IMR-90 (cell line): ENCODE results near the gene ST6GALNAC3. TPM values are rescaled to one million over a fixed set of nuclear protein-coding genes. Genes with fewer than 3 reads are reported as not detected.

Source experiments
- ATAC-seq: fragments of 200-7000 bp; cut with Tn5 transposase; 2 replicates; pipeline ENCODE4 v1.9.1; 2020; ENCODE audit warnings: low read depth, mild to moderate bottlenecking, moderate library complexity
- BruUV-seq: library from RNA; stranded (reverse); fragments of 400-500 nt; replicated peaks from 2 replicates; lab custom pipeline; 2021; lab: Mats Ljungman, UMichigan
- CTCF ChIA-PET: fragments of 300-600 bp; formaldehyde crosslinking; extraction: SDS; loops from one replicate; lab custom pipeline; 2021; ENCODE audit warnings: antibody characterized with exemption; lab: Yijun Ruan, JAX
- POLR2A ChIA-PET: fragments of 300-600 bp; sonication (Branson Sonifier 250); formaldehyde crosslinking; loops from one replicate; lab custom pipeline; 2022; ENCODE audit warnings: antibody characterized with exemption; ENCODE audit not compliant: unreplicated experiment; lab: Charles Lee
- DNase-seq: peaks from one replicate; pipeline ENCODE4 v3.0.0; 2013
- H2AFZ ChIP-seq: replicated peaks from 2 replicates; pipeline ENCODE3; 2013; ENCODE audit warnings: low read length, mild to moderate bottlenecking; ENCODE audit not compliant: poor library complexity
- H2AK5ac ChIP-seq: 2 replicates; pipeline ENCODE4 v1.6.1; 2013; ENCODE audit warnings: low read depth, low read length, inconsistent platforms
- H2AK9ac ChIP-seq: replicated peaks from 2 replicates; pipeline ENCODE3; 2013; ENCODE audit warnings: mild to moderate bottlenecking, low read depth, low read length, moderate library complexity; ENCODE audit not compliant: poor library complexity
- H2BK120ac ChIP-seq: 2 replicates; pipeline ENCODE4 v1.6.1; 2013; ENCODE audit warnings: low read depth, low read length, inconsistent platforms
- H2BK15ac ChIP-seq: 3 replicates; pipeline ENCODE4 v1.6.1; 2013; ENCODE audit warnings: low read depth, low read length, inconsistent platforms
- H2BK20ac ChIP-seq: 2 replicates; pipeline ENCODE4 v1.6.1; 2013; ENCODE audit warnings: low read depth, mild to moderate bottlenecking, inconsistent platforms, low read length, moderate library complexity
- H2BK5ac ChIP-seq: 2 replicates; pipeline ENCODE4 v1.6.1; 2013; ENCODE audit warnings: mild to moderate bottlenecking, low read depth, low read length, inconsistent platforms; ENCODE audit not compliant: poor library complexity, severe bottlenecking
- H3K14ac ChIP-seq: replicated peaks from 2 replicates; pipeline ENCODE4 v1.6.1; 2013; ENCODE audit warnings: low read depth, low read length, inconsistent platforms
- H3K18ac ChIP-seq: 2 replicates; pipeline ENCODE4 v1.6.1; 2013; ENCODE audit warnings: low read depth, low read length, control low read depth
- H3K23ac ChIP-seq: 2 replicates; pipeline ENCODE4 v1.6.1; 2013; ENCODE audit warnings: low read depth, low read length, inconsistent platforms
- H3K27ac ChIP-seq: 2 replicates; pipeline ENCODE4 v1.5.1; 2013; ENCODE audit warnings: mild to moderate bottlenecking, control low read depth, low read length; ENCODE audit not compliant: insufficient read depth
- H3K27me3 ChIP-seq: 2 replicates; pipeline ENCODE4 v1.6.1; 2013; ENCODE audit warnings: low read length; ENCODE audit not compliant: control insufficient read depth, insufficient read depth
- H3K36me3 ChIP-seq: 2 replicates; pipeline ENCODE4 v1.6.1; 2013; ENCODE audit warnings: low read length, mixed read lengths; ENCODE audit not compliant: control insufficient read depth, insufficient read depth
- H3K4ac ChIP-seq: 2 replicates; pipeline ENCODE4 v1.6.1; 2013; ENCODE audit warnings: low read depth, low read length, inconsistent platforms
- H3K4me1 ChIP-seq: 2 replicates; pipeline ENCODE4 v1.6.1; 2013; ENCODE audit warnings: low read length, mixed read lengths; ENCODE audit not compliant: control insufficient read depth, insufficient read depth
- H3K4me2 ChIP-seq: 2 replicates; pipeline ENCODE4 v1.6.1; 2013; ENCODE audit warnings: low read depth, mild to moderate bottlenecking, control low read depth, low read length, moderate library complexity
- H3K4me3 ChIP-seq: 2 replicates; pipeline ENCODE4 v1.5.1; 2013; ENCODE audit warnings: low read depth, mild to moderate bottlenecking, control low read depth, low read length, moderate library complexity; ENCODE audit not compliant: insufficient read depth
- H3K56ac ChIP-seq: 2 replicates; pipeline ENCODE4 v1.6.1; 2013; ENCODE audit warnings: low read length, inconsistent platforms; ENCODE audit not compliant: insufficient read depth; ENCODE audit errors: extremely low read depth
- H3K79me1 ChIP-seq, 2 experiments: 2 replicates each; pipeline ENCODE4 v1.6.1; 2013; ENCODE audit warnings: low read length in 2 of 2, inconsistent platforms in 1 of 2, low read depth in 1 of 2
- H3K9ac ChIP-seq: 2 replicates; pipeline ENCODE4 v1.6.1; 2013; ENCODE audit warnings: low read depth, low read length, control low read depth
- H3K9me1 ChIP-seq: 2 replicates; pipeline ENCODE4 v1.6.1; 2013; ENCODE audit warnings: low read length, inconsistent platforms; ENCODE audit not compliant: insufficient read depth
- H3K9me3 ChIP-seq: 2 replicates; pipeline ENCODE4 v1.6.1; 2013; ENCODE audit warnings: low read length; ENCODE audit not compliant: control insufficient read depth, insufficient read depth
- H4K20me1 ChIP-seq: 2 replicates; pipeline ENCODE4 v1.6.1; 2013; ENCODE audit warnings: low read length, inconsistent platforms; ENCODE audit not compliant: insufficient read depth
- H4K5ac ChIP-seq: 2 replicates; pipeline ENCODE4 v1.6.1; 2013; ENCODE audit warnings: mild to moderate bottlenecking, low read depth, low read length, control low read depth
- H4K8ac ChIP-seq, 2 experiments: 2 replicates each; pipeline ENCODE4 v1.6.1; 2013; ENCODE audit warnings: low read depth in 2 of 2, low read length in 2 of 2, control low read depth in 1 of 2, inconsistent platforms in 1 of 2
- H4K91ac ChIP-seq: 2 replicates; pipeline ENCODE4 v1.6.1; 2013; ENCODE audit warnings: low read depth, low read length, inconsistent platforms; ENCODE audit not compliant: insufficient read depth
- BHLHE40 ChIP-seq: fragments of 150-350 bp; IDR thresholded peaks from 2 replicates; pipeline ENCODE4 v1.6.1; 2016; ENCODE audit warnings: mild to moderate bottlenecking, low read depth, low read length
- CEBPB ChIP-seq: IDR thresholded peaks from 2 replicates; pipeline ENCODE4 v1.6.1; 2012; ENCODE audit warnings: low read depth, low read length, improper control_type of control experiment
- WGBS, 2 experiments: methylation state at CpG; one replicate each; pipeline versions ENCODE4 v1.1.5 to v1.1.7; 2013; ENCODE audit warnings: missing lambda C conversion rate in 2 of 2; ENCODE audit not compliant: insufficient read length in 1 of 2; ENCODE audit errors: extremely low coverage in 2 of 2; 5-methylcytosine and 5-hydroxymethylcytosine counted together
- dilution Hi-C: fragments of 300-500 bp; cut with HindIII; formaldehyde crosslinking; loops from one replicate; pipeline ENCODE4 v1.14.3; 2018; ENCODE audit warnings: low sequenced_read_pairs; ENCODE audit not compliant: unreplicated experiment
- in situ Hi-C: fragments of 300-500 bp; cut with MboI; formaldehyde crosslinking; loops from 3 replicates; pipeline ENCODE4 v1.14.3; 2019; ENCODE audit warnings: low sequenced_read_pairs, inconsistent platforms, mixed read lengths
- intact Hi-C: fragments of 100-400 bp; cut with micrococcal nuclease; formaldehyde crosslinking; loops from 2 replicates; pipeline ENCODE4 v1.10.0; 2022
- polyA plus RNA-seq, 3 experiments: library from polyadenylated mRNA; depleted of rRNA; stranded (reverse); fragments of >200 nt; gene quantifications; 2 replicates each; pipeline ENCODE4 v1.2.3, GENCODE V29; 2012; ENCODE audit warnings: low replicate concordance in 1 of 3
- total RNA-seq: library from RNA; depleted of rRNA; stranded (reverse); fragments of >200 nt; gene quantifications from 2 replicates; pipeline ENCODE4 v1.2.3, GENCODE V29; 2012

Gene ST6GALNAC3
- total and polyA plus RNA-seq, 2 of the 4 experiments (the other 2 are of a cell fraction), result 0.65 to 1.3 TPM

GRCh38 chr1:76292418-76293184 is 218.1 kb downstream of the ST6GALNAC3 start:
- no peak overlapping the region for H2AK9ac ChIP-seq
- H3K4ac ChIP-seq, result no peak overlapping the region
- no peaks in the 10 kb centered on the region for H4K20me1 ChIP-seq
- H3K23ac ChIP-seq, result no peak overlapping the region
- WGBS, 2 experiments, result 59% methylated on average over 2 of the region's 2 CpGs; no CpG with 5 or more reads in 1 of the 2 experiments
- no peak overlapping the region for H4K91ac ChIP-seq
- H2BK20ac ChIP-seq, result no peak overlapping the region
- no peak overlapping the region for H2AK5ac ChIP-seq
- no peaks in the 10 kb centered on the region for H3K9me3 ChIP-seq
- H3K9ac ChIP-seq, result no peak overlapping the region
- no peak overlapping the region for H2BK5ac ChIP-seq
- no peaks in the 10 kb centered on the region for H3K27me3 ChIP-seq
- DNase-seq, result no peak
- dilution Hi-C loops, result no loop called here
- in situ Hi-C loops, result no loop called here
- H4K8ac ChIP-seq, result no peak overlapping the region
- intact Hi-C loops, result no loop called here
- H2BK15ac ChIP-seq, result no peak overlapping the region
- CTCF ChIA-PET, result no interaction called here
- no peaks in the 10 kb centered on the region for H3K36me3 ChIP-seq
- H3K79me1 ChIP-seq, result no peaks in the 10 kb centered on the region
- no peak for TF ChIP-seq CEBPB
- TF ChIP-seq BHLHE40, result no peak
- no peak overlapping the region for H3K18ac ChIP-seq
- H3K9me1 ChIP-seq, result no peaks in the 10 kb centered on the region
- no peaks in the 10 kb centered on the region for H3K4me1 ChIP-seq
- POLR2A ChIA-PET, result no interaction called here
- no peak overlapping the region for H3K4me2 ChIP-seq
- no peak overlapping the region for H2AFZ ChIP-seq
- no TSS peak for BruUV-seq
- H3K56ac ChIP-seq, result no peak overlapping the region
- no peak overlapping the region for H3K4me3 ChIP-seq
- no peak overlapping the region for H3K14ac ChIP-seq
- H2BK120ac ChIP-seq, result no peak overlapping the region
- no peak overlapping the region for H4K5ac ChIP-seq
- no peak overlapping the region for H3K27ac ChIP-seq
- no peak for ATAC-seq
